ENCODE measurements around the gene FHL3.

DNA sequence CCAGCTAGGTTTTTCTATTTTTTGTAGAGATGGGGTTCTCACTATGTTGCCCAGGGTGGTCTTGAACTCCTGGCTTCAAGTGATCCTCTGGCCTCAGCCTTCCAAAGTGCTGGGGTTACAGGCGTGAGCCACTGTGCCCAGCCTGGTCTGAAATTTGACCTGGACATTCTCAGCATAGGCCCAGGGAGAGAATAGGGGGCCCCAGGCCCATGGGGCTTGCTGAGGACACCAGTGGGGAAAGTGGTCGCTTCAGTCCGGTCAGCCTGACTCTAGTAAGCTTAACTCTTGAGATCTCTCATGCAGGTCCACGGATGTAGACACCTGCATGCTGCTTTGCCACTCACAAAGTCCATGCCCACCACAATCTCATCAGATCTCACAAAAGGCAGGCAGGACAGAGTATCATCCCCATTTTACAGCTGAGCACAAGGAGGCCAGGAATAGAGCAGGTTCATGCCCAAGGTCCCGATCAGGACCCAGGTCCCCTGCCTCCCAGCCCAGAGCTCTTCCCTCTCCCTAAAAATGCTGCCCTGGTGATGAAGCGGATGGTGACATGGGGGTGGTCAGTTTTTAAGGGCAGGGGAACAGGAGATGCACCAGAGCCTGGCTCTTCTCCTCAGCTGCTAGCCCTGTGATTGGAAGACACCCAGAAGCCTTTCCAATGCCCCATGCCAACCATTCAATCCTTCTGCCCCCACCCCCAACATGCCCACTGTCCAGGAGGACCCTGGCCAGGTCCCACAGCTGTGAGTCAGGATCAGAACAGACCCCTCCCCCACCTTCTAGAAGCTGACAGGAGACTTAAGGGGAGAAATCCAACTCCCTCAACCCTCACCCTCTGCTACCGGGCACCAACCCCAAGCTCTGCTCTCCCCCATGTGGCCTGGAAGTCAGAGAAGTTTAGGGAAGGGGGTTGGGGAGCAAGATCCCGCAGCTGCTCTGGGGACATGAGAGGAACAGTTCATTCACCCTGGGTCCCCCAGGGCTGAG, 1.8 kb downstream of the FHL3 start:
- TF ChIP-seq CTCF (conservative IDR thresholded peaks at IDR 0.05; ENCODE audit: low read depth, low read length) = no peak
- no peak for TF ChIP-seq MXI1 (IDR thresholded peaks at IDR 0.05; ENCODE audit: borderline replicate concordance, low read depth, low read length)
- no peak for TF ChIP-seq CHD1 (IDR thresholded peaks at IDR 0.05; ENCODE audit: low read depth, low read length)
- TF ChIP-seq FOS (IDR thresholded peaks at IDR 0.05; ENCODE audit: low read depth, low read length) = no peak
- TF ChIP-seq CEBPB (IDR thresholded peaks at IDR 0.05; ENCODE audit: low read depth, low read length) = no peak
- TF ChIP-seq, protein P1, sequence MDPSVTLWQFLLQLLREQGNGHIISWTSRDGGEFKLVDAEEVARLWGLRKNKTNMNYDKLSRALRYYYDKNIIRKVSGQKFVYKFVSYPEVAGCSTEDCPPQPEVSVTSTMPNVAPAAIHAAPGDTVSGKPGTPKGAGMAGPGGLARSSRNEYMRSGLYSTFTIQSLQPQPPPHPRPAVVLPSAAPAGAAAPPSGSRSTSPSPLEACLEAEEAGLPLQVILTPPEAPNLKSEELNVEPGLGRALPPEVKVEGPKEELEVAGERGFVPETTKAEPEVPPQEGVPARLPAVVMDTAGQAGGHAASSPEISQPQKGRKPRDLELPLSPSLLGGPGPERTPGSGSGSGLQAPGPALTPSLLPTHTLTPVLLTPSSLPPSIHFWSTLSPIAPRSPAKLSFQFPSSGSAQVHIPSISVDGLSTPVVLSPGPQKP (IDR thresholded peaks at IDR 0.05; ENCODE audit: borderline replicate concordance, low read depth, low read length) = no peak

All from IMR-90 (cell line).